ENCODE data around the gene STAMBPL1.

- no peak for TF ChIP-seq MAX (IDR thresholded peaks at IDR 0.05; ENCODE audit: low read depth)
- TF ChIP-seq CTCF (IDR thresholded peaks at IDR 0.05) = no peak
- no peak for TF ChIP-seq RXRA (IDR thresholded peaks at IDR 0.05; ENCODE audit: borderline replicate concordance, low read depth)
- no peak for TF ChIP-seq USF1 (IDR thresholded peaks at IDR 0.05; ENCODE audit: borderline replicate concordance, low read depth)
- TF ChIP-seq POLR2AphosphoS5 (IDR thresholded peaks at IDR 0.05; ENCODE audit: low read depth, low read length) = no peak
- TF ChIP-seq IRF3 (IDR thresholded peaks at IDR 0.05; ENCODE audit: low read depth, low read length) = no peak
- no peak for TF ChIP-seq GABPA (IDR thresholded peaks at IDR 0.05; ENCODE audit: low read depth)
- TF ChIP-seq NRF1 (IDR thresholded peaks at IDR 0.05; ENCODE audit: low read depth, low read length) = no peak
- no peak for TF ChIP-seq ELF1 (IDR thresholded peaks at IDR 0.05)
- TF ChIP-seq RFX5 (IDR thresholded peaks at IDR 0.05; ENCODE audit: low read length) = no peak
- TF ChIP-seq NFIC (IDR thresholded peaks at IDR 0.05; ENCODE audit: borderline replicate concordance) = no peak
Observed at GRCh38 chr10:88875081-88875480, 5.0 kb upstream of the STAMBPL1 start.

Measured in SK-N-SH (cell line).